GM23248 (cell line): Measurements from ENCODE around the gene MPST. TPM values are rescaled to one million over a fixed set of nuclear protein-coding genes. Genes with fewer than 3 reads are reported as not detected.

ENCODE experiments used
- DNase-seq: peaks from one replicate; pipeline ENCODE4 v3.0.0-alpha.2; 2015
- H2AFZ ChIP-seq: fragments of 200-600 bp; sonication (generic); 2 replicates; pipeline ENCODE4 v1.6.1; 2016; ENCODE audit warnings: antibody characterized with exemption
- H3F3A ChIP-seq: fragments of 200-600 bp; sonication (generic); 2 replicates; pipeline ENCODE4 v1.6.1; 2016; ENCODE audit warnings: mild to moderate bottlenecking, antibody characterized with exemption, mixed run types; ENCODE audit not compliant: insufficient read depth
- H3K27ac ChIP-seq: fragments of 200-600 bp; sonication (generic); 2 replicates; pipeline ENCODE4 v1.5.1; 2016; ENCODE audit warnings: mild to moderate bottlenecking
- H3K27me3 ChIP-seq: fragments of 200-600 bp; sonication (generic); replicated peaks from 2 replicates; pipeline ENCODE4 v1.6.1; 2016; ENCODE audit warnings: mild to moderate bottlenecking; ENCODE audit not compliant: insufficient read depth
- H3K36me3 ChIP-seq: fragments of 200-600 bp; sonication (generic); 2 replicates; pipeline ENCODE4 v1.6.1; 2016; ENCODE audit warnings: low read depth, mild to moderate bottlenecking
- H3K4me1 ChIP-seq: fragments of 200-600 bp; sonication (generic); 2 replicates; pipeline ENCODE4 v1.6.1; 2016; ENCODE audit warnings: mild to moderate bottlenecking; ENCODE audit not compliant: insufficient read depth
- H3K4me2 ChIP-seq: fragments of 200-600 bp; sonication (generic); one replicate; pipeline ENCODE4 v1.6.1; 2016; ENCODE audit warnings: mild to moderate bottlenecking; ENCODE audit not compliant: unreplicated experiment
- H3K4me3 ChIP-seq: fragments of 200-600 bp; sonication (generic); 2 replicates; pipeline ENCODE4 v1.5.1; 2016; ENCODE audit warnings: mild to moderate bottlenecking
- H3K79me2 ChIP-seq: fragments of 200-600 bp; sonication (generic); 2 replicates; pipeline ENCODE4 v1.6.1; 2016; ENCODE audit warnings: mild to moderate bottlenecking; ENCODE audit not compliant: insufficient read depth
- H3K9ac ChIP-seq: fragments of 200-600 bp; sonication (generic); 2 replicates; pipeline ENCODE4 v1.6.1; 2016; ENCODE audit warnings: mild to moderate bottlenecking
- H3K9me2 ChIP-seq: fragments of 200-600 bp; sonication (generic); 2 replicates; pipeline ENCODE4 v1.6.1; 2016; ENCODE audit warnings: mixed run types, mild to moderate bottlenecking, moderate library complexity; ENCODE audit not compliant: insufficient read depth
- H3K9me3 ChIP-seq: fragments of 200-600 bp; sonication (generic); one replicate; pipeline ENCODE4 v1.6.1; 2017; ENCODE audit warnings: low read depth
- H4K20me1 ChIP-seq: fragments of 200-600 bp; sonication (generic); 2 replicates; pipeline ENCODE4 v1.6.0; 2016; ENCODE audit not compliant: insufficient read depth
- EZH2 ChIP-seq: fragments of 200-600 bp; sonication (generic); IDR thresholded peaks from 2 replicates; pipeline ENCODE4 v1.6.1; 2018; ENCODE audit warnings: antibody characterized with exemption, mild to moderate bottlenecking; ENCODE audit not compliant: insufficient read depth, poor library complexity, severe bottlenecking
- EZH2phosphoT487 ChIP-seq: fragments of 200-600 bp; sonication (generic); IDR thresholded peaks from 2 replicates; pipeline ENCODE4 v1.6.1; 2018; ENCODE audit warnings: antibody characterized with exemption, moderate library complexity, mild to moderate bottlenecking, low read depth; ENCODE audit not compliant: insufficient read depth
- WGBS, 2 experiments: methylation state at CpG; one replicate each; pipeline ENCODE4 v1.1.6; 2015 to 2017; ENCODE audit warnings: low lambda C conversion rate in 2 of 2, low coverage in 1 of 2; ENCODE audit errors: missing lambda C conversion rate in 2 of 2; 5-methylcytosine and 5-hydroxymethylcytosine counted together
- in situ Hi-C: fragments of 300-500 bp; cut with MboI; formaldehyde crosslinking; loops from 2 replicates; pipeline ENCODE4 v1.15.0; 2020
- polyA plus RNA-seq: library from polyadenylated mRNA; unstranded; fragments of >200 nt; fragmentation: Nextera tagmentation; extraction: Ambion mirVana; gene quantifications from 2 replicates; pipeline ENCODE4 v1.2.1, GENCODE V29; 2016
- small RNA-seq: library from RNA; depleted of rRNA; stranded (forward); fragments of <200 nt; gene quantifications from one replicate; pipeline ENCODE3, GENCODE V24; 2014; ENCODE audit warnings: low read depth, low replicate concordance
- total RNA-seq: library from RNA; depleted of rRNA; stranded (reverse); fragments of >200 nt; shearing (Covaris generic); gene quantifications from 2 replicates; pipeline ENCODE4 v1.2.3, GENCODE V29; 2014; rRNA removed

Gene MPST
- total and polyA plus RNA-seq, 2 experiments from 2014 or later, result 48.5 to 72.0 TPM

- no peak overlapping the region for H2AFZ ChIP-seq
- H3K27ac ChIP-seq, result no peak overlapping the region
- H3K36me3 ChIP-seq, result no peaks in the 10 kb centered on the region
- H3K9me3 ChIP-seq, result no peaks in the 10 kb centered on the region
- H3F3A ChIP-seq, result no peaks in the 10 kb centered on the region
- DNase-seq, result no peak
- H3K4me2 ChIP-seq, result no peak overlapping the region
- 59% methylated on average over 17 of the region's 17 CpGs for WGBS, 2 experiments
- no peak overlapping the region for H3K4me3 ChIP-seq
- H3K9ac ChIP-seq, result no peak overlapping the region
- H3K9me2 ChIP-seq, result no peaks in the 10 kb centered on the region
- no peak for TF ChIP-seq EZH2
- no peaks in the 10 kb centered on the region for H4K20me1 ChIP-seq
- H3K79me2 ChIP-seq, result no peaks in the 10 kb centered on the region
- in situ Hi-C loops, result no loop called here
- H3K27me3 ChIP-seq, result peaks cover 16% of the 10 kb centered on the region
- H3K4me1 ChIP-seq, result no peaks in the 10 kb centered on the region
These were observed 55.5 kb downstream of the MPST start for GRCh38 chr22:37075046-37075445.

- H4K20me1 ChIP-seq, result no peaks in the 10 kb centered on the region
- H3K27me3 ChIP-seq, result peaks cover 16% of the 10 kb centered on the region; the same call in 1 of the 2 replicates
- H3F3A ChIP-seq, result no peaks in the 10 kb centered on the region
- DNase-seq, result no peak
- H3K9ac ChIP-seq, result no peak overlapping the region
- H3K36me3 ChIP-seq, result no peaks in the 10 kb centered on the region
- no peak overlapping the region for H3K27ac ChIP-seq
- no peaks in the 10 kb centered on the region for H3K9me3 ChIP-seq
- in situ Hi-C loops, result no loop called here
- H3K9me2 ChIP-seq, result no peaks in the 10 kb centered on the region
- no peaks in the 10 kb centered on the region for H3K4me1 ChIP-seq
- no peak overlapping the region for H2AFZ ChIP-seq
- TF ChIP-seq EZH2phosphoT487, result no peak
- no peak for TF ChIP-seq EZH2
- H3K4me2 ChIP-seq, result no peak overlapping the region
- H3K4me3 ChIP-seq, result no peak overlapping the region
- no peaks in the 10 kb centered on the region for H3K79me2 ChIP-seq
- 67 to 71% methylated on average over 9 of the region's 9 CpGs for WGBS, 2 experiments
These were observed 56.4 kb downstream of the MPST start for GRCh38 chr22:37075822-37076433.

- in situ Hi-C loops, result no loop called here
- 23 to 24% methylated on average over 15 of the region's 15 CpGs for WGBS, 2 experiments
These were observed 58.4 kb downstream of the MPST start for GRCh38 chr22:37077802-37078448.

GRCh38 chr22:37079158-37079557 lies 59.6 kb downstream of the MPST start:
- Histone ChIP-seq H3K4me2 (no peak overlapping the region), H3K9me2 (no peaks in the 10 kb centered on the region), H3K9me3 (no peaks in the 10 kb centered on the region), H3K27ac (no peak overlapping the region), H3F3A (no peaks in the 10 kb centered on the region), H3K27me3 (peaks cover 16% of the 10 kb centered on the region), H4K20me1 (no peaks in the 10 kb centered on the region), H3K79me2 (no peaks in the 10 kb centered on the region), H3K9ac (no peak overlapping the region), H2AFZ (no peak overlapping the region), H3K36me3 (no peaks in the 10 kb centered on the region), H3K4me3 (no peak overlapping the region), H3K4me1 (no peaks in the 10 kb centered on the region)
- whole genome bisulfite sequencing, 2 experiments, result 26 to 29% methylated on average over 5 of the region's 5 CpGs
- no peak for DNase-seq
- in situ Hi-C loops, result no loop called here
- no peak for TF ChIP-seq EZH2
- TF ChIP-seq EZH2phosphoT487, result no peak

More at GRCh38 chr22:37077802-37078448, 58.4 kb downstream of the MPST start:
- H3F3A ChIP-seq, result no peaks in the 10 kb centered on the region
- H3K4me1 ChIP-seq, result no peaks in the 10 kb centered on the region
- no peaks in the 10 kb centered on the region for H4K20me1 ChIP-seq
- no peaks in the 10 kb centered on the region for H3K9me2 ChIP-seq
- no peak overlapping the region for H3K9ac ChIP-seq
- TF ChIP-seq EZH2phosphoT487 (no peak), EZH2 (no peak)
- H3K4me3 ChIP-seq, result no peak overlapping the region
- no peak overlapping the region for H2AFZ ChIP-seq
- no peaks in the 10 kb centered on the region for H3K9me3 ChIP-seq
- H3K36me3 ChIP-seq, result no peaks in the 10 kb centered on the region
- peak; percentile 54 for DNase-seq
- H3K27me3 ChIP-seq, result peaks cover 16% of the 10 kb centered on the region; the same call in 1 of the 2 replicates
- no peak overlapping the region for H3K27ac ChIP-seq
- H3K79me2 ChIP-seq, result no peaks in the 10 kb centered on the region
- no peak overlapping the region for H3K4me2 ChIP-seq

Small RNA genes within 50 kb of the gene (small RNA-seq; reads per million reads assigned to genes)
- gene RF00019, result not detected

Other genes with a start within 250 kb of the MPST start
- 10.1 and 29.5 TPM in 2 replicates for gene IFT27, start 243.6 kb upstream of the MPST start, total RNA-seq
- gene IFT27, start 243.6 kb upstream of the MPST start, polyA plus RNA-seq, result 28.6 and 28.8 TPM in 2 replicates
- not detected in 2 replicates for gene PVALB, start 202.7 kb upstream of the MPST start, total RNA-seq
- not detected in 2 replicates for gene PVALB, start 202.7 kb upstream of the MPST start, polyA plus RNA-seq
- gene NCF4, start 158.7 kb upstream of the MPST start, total RNA-seq, result not detected in 2 replicates
- 0.18 TPM in 1 of 2 replicates, not detected in the other for gene NCF4, start 158.7 kb upstream of the MPST start, polyA plus RNA-seq
- gene CSF2RB, start 106.1 kb upstream of the MPST start, total RNA-seq, result 4.1 and 4.4 TPM in 2 replicates
- gene CSF2RB, start 106.1 kb upstream of the MPST start, polyA plus RNA-seq, result 2.3 and 2.6 TPM in 2 replicates
- 44.5 and 46.7 TPM in 2 replicates for gene TST, start 295 bp upstream of the MPST start, total RNA-seq
- 16.9 and 17.2 TPM in 2 replicates for gene TST, start 295 bp upstream of the MPST start, polyA plus RNA-seq
- gene KCTD17, start 32.0 kb downstream of the MPST start, total RNA-seq, result 54.8 and 59.6 TPM in 2 replicates
- gene KCTD17, start 32.0 kb downstream of the MPST start, polyA plus RNA-seq, result 41.6 and 45.7 TPM in 2 replicates
- not detected in 2 replicates for gene TMPRSS6, start 90.0 kb downstream of the MPST start, total RNA-seq
- 0.05 and 0.08 TPM in 2 replicates for gene TMPRSS6, start 90.0 kb downstream of the MPST start, polyA plus RNA-seq
- gene IL2RB, start 130.2 kb downstream of the MPST start, total RNA-seq, result not detected in 2 replicates
- 0.15 and 0.19 TPM in 2 replicates for gene IL2RB, start 130.2 kb downstream of the MPST start, polyA plus RNA-seq
- gene C1QTNF6, start 168.5 kb downstream of the MPST start, total RNA-seq, result 3.4 and 4.0 TPM in 2 replicates
- gene C1QTNF6, start 168.5 kb downstream of the MPST start, polyA plus RNA-seq, result 8.9 and 9.8 TPM in 2 replicates
- not detected in 2 replicates for gene SSTR3, start 192.7 kb downstream of the MPST start, total RNA-seq
- not detected in 2 replicates for gene SSTR3, start 192.7 kb downstream of the MPST start, polyA plus RNA-seq
- gene RAC2, start 224.5 kb downstream of the MPST start, total RNA-seq, result 32.8 and 35.1 TPM in 2 replicates
- 34.9 and 36.3 TPM in 2 replicates for gene RAC2, start 224.5 kb downstream of the MPST start, polyA plus RNA-seq